GM18502 (cell line): Measurements from ENCODE around the gene HOXB7.

Experiments used
- ATAC-seq: cut with Tn5 transposase; IDR thresholded peaks from one replicate; pipeline ENCODE4 v1.9.1; 2021; ENCODE audit warnings: mild to moderate bottlenecking; ENCODE audit not compliant: unreplicated experiment, poor library complexity

Gene HOXB7

DNA sequence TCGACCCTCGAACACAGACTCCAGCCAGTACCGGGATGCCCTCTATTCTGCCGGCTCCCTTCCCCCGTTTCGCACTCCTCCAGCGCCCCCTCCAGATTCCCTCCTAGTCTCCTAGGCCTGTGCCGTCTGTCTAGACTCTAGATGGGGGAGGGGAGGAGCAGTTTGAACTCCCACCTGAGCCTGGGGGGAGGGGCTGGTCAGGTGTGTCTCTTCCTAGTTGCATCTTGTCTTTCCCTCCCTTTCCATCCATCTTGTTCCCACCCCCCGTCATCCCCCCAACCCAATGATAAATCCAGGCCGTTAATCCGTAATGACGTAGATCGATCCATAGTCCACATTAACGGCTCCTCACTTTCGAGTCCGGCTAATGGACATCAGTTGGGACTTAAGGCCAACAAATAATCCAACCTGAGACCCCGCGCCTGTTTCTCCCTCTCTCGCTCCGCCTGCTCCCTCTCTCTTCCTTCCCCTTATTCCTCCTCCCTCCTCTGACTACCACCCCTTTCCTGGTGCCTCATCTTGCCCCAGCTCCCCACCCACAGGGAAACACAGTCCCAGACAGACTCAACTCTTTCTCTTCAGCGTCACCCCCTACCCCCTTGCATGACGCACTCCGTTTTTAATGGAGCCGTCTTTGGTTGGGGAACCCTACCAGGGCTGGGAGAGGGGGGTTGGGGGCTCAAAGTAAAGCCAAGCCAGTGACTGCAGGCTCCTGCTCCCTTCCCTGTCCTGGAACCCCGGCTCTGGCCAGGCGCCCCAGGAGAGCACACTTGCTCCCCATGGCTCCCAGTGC lies 13.9 kb downstream of the HOXB7 start:
- ATAC-seq: no peak

DNA sequence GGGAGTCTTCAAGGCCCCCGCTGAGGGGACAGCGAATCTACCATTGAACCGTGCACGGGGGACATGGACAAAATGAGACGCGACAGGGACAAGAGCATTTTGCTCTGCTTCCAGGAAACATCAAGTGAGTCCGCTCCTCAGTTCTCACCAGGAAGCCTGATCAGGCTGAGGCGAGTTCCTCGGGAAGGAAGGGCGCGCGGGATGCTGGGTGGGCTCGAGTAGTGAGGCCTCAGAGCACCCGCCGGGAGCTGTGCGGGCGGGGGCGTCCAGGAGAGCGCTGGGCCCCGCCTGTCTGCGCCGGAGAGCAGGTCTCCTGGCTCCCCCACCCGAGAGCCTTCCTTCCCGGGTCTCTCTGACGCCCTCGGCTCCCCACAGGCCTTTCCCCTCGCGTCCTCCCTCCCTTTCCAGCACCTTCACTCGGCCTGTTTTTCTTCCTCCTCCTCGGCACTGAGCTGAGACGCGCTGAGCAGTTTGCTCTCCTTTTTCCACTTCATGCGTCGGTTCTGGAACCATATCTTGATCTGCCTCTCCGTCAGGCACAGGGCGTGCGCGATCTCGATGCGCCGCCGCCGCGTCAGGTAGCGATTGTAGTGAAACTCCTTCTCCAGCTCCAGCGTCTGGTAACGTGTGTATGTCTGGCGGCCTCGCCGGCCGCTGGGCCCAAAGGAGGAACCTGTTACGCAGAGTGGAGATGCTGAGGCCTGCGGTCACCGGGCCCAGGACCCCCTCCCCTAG lies 14.7 kb downstream of the HOXB7 start:
- ATAC-seq: no peak

DNA sequence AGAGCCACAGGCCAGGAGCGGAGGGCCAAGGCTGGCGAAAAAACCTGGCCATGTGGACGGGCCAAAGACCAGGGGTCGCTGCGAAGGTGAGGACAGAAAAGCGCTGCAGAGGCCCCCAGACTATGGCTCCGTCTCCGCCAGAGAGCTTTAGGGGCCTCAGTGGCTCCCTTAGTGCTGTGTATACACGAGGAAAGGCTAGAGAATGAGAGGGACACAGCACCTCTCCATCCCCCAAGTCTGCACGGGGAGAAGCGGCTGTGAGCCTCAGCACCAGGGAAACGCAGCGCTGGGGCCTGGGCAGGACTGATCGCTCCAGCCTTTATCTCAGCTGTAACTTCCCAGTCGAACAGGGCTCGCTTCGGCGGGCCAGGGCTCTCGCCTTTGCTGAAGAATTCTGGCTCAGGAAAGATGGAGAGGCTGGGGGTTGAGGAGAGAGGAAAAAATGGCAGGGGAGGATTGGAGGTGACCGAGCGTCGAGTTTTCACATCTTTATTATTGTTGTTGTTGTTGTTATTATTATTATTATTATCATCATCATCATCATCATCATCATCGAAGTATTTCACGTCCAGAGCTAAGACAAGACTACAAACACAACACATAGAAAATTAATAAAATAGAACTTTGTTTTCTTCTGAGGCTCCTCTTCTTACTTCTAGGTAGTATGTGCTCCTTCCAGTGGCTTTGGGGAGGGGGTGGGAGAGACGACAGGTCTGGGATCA lies 15.4 kb downstream of the HOXB7 start:
- ATAC-seq: no peak

DNA sequence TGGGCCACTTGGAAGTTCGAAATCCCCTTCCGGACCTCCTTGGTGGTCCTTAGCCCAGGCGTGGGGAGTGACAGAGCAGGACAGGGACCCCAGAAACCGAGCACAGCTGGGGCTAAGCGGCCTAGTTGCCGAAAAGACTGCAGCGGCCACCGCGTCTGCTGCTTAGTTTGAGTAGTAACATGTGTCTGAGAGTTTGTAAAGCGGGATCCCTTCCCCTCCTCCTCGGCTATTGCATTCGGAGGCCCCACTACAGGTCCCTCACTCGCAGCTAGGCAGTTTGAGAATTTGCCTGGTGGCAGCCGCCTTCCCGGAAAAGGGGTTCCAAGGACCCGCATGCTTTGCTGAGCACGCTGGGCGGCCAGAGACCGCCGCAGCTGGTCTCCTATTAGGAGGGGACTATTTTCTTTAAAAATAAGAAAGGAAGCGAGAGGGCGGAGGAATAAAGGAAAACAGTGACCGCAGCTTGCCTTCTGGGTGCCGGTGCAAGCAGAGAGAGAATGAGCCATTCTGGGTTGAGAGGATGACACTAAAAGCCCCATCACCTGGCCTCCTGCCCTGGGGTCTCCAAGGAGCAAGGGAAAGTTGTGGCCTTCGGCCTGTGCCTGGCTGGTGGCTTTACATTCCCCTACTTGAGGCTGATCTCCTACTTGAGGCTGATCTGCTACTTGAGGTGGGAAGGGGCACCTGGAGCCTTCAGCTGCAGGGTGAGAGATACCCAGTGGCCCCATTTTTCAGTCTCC lies 16.1 kb downstream of the HOXB7 start:
- ATAC-seq: no peak

DNA sequence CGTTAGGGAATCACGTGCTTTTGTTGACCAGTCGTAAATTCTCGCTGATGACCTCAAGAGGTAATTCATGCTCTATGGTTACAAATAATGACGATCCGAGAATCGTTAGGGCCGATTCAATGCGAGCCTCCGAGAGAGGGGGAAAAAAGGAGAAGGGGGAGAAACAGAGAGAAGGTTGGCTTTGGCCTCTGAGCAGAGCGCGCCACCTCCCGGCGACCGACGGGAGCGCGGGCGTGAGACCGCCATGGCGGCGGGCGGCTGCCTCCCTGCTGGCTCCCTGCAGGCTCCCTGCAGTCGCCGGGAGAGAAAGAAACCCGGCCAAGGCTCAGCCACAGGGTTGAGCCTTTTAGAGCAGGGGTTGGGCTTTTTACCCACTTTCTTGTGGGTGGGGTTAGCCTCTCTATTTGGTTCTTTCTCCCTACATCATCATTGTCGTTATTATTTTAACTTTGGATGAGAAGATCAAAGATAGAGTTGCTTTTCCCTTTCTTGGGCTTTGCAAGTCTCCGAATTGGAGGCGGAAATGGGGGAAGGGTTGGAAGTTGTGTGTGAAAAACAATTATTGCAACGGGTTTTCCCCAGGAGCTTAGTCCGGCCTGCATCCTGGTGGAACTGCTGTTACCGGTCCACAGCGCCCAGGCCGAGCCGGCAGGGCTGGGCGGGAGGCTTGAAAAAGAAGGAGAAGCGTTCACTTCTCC lies 16.8 kb downstream of the HOXB7 start:
- no peak for ATAC-seq

DNA sequence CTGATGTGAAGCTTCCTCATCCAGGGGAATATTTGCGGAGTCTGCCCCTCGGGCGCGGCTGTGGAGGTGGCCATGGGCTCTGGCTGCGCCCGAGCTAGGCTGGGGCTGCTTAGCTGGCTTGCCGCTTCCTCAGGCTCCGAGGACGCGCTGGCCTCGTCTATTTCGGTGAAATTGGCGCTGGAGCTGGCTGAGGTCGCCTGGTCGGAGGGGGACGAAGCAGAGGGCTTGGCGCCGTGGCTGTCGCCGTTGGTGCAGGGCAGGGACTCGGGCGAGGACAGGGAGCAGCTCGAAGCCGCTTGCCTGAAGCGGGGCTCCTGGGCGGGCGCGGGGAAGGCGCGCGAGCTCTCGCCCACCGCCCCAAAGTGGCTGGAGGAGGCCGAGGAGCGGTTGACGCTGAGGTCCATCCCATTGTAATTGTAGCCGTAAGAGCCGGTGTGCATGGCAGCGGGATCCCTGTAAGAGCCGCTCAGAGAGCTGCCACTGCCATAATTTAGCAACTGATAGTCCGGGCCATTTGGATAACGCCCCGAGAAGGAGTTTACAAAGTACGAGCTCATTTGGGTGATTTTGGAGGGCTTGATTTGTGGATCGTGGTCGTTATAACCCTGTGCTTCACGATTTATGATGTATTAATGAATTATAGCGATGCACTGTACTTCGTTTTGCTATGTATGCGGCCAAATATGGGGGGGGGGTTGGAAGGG lies 17.5 kb downstream of the HOXB7 start, which contains the start of gene HOXB5:
TSS of gene HOXB5 (minus strand) at position 654 of the 704 bp plus-strand sequence. CDS start at position 557, 97 bp downstream.
- no peak for ATAC-seq

DNA sequence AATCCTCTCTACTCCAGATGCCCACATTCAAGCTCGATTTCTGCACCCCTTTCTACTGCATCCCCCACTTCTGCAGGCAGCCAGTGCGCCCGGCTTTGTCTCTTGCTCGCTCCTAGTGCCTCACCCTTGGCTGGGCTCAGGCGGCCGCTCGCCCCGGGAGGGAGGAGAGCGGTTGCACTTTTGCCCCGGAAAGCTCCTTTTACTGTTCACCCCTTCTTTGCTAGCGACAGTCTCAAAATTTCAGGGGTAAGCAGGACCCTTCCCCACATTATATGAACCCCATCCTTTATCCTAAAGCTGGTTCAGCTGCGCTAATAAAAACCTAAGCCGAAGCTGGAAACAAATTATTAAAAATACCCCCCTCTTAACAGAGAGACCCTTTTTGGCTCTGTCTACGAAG lies 18.2 kb downstream of the HOXB7 start:
- ATAC-seq: no peak

DNA sequence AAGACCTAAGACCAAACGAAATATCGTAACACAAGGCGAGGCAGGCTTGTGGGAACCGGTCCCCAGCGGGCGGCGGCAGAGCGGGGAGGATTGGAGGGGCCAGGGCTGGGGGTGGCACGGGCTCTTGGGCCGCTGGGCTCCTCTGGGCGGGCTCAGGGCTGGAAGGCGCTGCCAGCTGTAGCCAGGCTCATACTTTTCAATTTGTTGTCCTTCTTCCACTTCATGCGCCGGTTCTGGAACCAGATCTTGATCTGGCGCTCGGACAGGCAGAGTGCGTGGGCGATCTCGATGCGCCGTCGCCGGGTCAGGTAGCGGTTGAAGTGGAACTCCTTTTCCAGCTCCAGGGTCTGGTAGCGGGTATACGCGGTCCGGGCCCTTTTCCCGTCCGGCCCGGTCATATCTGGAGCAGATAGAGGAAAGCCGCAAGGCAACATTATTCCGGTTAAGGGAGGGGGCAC lies 18.7 kb downstream of the HOXB7 start:
- no peak for ATAC-seq

DNA sequence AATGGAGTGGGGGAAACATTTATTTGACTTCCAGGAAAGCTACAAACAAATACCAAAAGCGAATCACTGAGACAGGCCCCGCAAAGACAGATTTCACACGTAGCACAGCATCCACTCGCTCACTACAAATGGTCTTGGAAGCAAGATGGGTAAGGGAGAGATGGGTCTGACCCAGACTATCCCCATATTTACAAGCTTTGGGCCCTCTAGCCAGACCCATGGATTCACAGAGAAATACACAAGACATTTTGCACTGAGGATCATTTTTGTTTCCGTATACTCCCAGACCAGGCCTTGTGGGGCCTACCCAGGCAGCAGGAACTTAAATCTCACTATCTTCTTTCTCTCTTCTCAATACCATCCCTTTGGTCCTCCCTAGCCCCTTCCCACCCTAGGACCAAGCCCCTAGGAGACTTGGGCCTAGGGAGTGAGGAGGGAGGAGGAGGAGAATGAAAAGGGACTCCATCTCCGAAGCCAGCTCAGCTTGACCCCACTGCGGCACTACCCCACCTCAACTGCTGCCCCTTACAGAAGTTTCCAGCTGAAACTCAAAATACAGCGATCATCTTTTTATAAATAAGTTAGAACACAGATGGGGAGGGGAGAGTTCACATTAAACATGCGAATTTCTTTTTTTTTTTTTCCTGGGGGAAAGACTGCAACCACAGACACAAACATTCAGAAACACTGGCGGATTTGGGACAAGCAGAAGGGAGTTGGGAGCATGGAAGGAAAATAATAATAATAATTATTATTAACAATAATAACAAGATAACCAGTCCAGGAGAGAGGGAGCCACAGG lies 19.4 kb downstream of the HOXB7 start:
- ATAC-seq: no peak

DNA sequence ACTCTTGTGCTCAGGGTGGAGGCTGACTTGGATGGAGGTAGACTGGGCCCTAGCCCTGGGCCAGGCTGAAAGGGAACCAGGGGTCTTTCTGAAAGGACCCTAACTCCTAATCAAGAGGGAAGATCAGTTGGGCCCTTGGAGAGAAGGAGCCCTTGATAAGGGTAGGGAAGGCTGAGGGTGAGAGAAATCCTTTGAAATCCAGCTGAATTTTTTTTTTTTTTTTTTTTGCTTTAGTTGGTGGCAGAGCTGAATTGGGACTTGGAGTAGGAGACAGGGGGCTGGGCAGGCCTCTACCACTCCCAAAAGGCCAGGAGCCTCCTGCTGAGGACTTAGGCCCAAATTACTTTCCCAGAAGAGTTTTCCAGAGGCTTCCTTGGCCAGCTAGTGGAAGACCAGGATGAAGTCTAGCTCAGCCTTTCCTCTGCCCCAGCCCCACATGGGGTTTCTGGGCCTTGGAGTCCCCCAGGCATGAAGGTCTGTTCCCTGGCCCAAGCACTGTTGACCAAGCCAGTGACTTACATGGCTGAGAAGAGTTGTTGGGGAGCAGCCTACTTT lies 20.1 kb downstream of the HOXB7 start:
- ATAC-seq: no peak

DNA sequence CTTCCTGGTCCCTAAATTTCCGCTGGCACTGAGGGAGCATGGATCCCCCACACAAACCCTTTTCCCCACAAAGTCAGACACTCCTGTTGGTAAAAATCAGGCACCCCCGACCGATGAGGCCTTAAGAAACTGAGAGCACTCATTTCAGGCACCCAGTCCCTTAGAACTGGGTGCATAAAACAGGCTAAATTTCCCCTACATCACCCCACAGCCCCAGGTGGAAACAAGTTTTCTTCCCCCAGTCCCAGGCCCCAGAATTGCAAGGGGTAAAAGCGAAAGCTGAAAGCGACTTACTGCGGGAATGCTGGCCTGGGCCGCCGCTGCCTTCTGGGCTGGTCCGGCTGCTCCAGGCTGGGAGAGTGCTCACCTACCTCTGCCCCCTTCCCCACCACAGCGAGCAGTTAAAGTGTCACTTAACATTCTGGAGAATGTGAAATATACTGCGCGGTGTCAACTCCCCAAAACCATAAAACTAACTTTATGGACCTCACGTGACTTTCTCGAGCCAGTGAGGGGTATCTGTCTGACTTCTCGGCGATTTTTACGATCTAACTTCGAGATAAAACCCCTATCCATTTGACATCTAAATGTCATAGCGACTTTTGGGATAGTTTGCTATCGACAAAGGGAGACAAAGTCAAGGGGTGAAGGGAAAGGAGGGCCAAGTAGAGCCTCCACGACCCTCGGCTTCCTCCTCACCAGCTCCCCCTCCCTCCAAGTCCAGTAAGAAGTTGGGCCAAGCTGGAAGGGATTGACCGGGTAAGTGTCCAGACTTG lies 20.8 kb downstream of the HOXB7 start, which contains the start of gene HOXB3:
TSS of gene HOXB3 (minus strand) at position 411 of the 776 bp plus-strand sequence. CDS start 37,767 bp downstream, outside the sequence.
- ATAC-seq: no peak

DNA sequence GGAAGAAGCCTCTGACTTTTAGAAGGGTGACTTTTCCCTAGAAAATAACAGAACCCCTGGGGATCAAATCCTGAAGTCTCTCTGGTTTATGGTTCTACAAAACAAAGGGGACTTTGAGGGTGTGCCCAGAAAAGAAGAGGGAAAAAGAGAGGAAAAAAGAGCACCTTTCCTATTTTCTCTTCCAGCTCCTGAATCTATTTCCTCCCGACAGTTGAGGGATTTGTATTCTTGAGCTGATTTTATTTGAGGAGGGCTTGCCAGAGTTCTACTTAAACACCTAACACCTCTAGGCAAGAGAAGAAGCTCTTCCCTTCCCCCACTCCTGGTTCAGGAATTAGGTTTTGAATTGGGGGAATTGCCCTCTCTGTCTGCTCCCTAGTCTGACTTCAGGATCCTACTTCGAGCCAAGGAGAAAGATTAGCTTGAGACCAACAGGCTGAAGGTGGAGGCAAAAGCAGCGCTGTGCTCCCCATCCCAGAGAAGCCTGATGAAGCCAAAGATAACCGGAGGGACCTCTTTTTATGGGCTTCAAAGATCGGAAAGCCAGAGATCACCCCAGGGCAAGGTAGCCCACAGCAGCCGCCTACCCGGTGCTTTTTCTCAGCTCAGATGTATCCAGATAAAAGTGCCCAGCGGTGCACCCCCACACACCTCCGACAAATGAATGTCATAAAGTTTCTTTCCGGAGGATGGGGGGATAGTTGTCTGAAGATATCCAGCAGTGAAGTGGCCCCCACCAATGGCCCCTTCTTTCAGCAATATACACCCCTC lies 21.6 kb downstream of the HOXB7 start:
- ATAC-seq: no peak

DNA sequence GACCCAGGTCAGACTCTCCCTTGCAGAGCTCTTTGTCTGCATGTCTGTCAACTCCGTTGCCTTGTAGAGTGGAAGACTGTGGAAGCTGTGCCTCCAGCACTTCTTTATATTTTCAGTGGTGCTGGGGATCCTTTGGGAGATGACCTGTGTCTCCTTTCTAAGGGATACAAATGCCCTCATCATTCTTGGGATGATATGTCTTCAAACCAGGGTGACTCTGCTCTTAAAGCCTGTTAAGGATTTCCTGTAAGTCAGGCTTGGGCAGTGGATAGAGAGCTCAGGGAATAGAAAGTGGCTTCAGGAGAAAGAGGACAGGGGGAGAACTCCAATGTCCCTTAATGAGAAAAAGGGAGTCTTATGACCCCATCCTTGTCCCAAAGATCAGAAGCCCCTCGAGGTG lies 22.3 kb downstream of the HOXB7 start:
- ATAC-seq: no peak

DNA sequence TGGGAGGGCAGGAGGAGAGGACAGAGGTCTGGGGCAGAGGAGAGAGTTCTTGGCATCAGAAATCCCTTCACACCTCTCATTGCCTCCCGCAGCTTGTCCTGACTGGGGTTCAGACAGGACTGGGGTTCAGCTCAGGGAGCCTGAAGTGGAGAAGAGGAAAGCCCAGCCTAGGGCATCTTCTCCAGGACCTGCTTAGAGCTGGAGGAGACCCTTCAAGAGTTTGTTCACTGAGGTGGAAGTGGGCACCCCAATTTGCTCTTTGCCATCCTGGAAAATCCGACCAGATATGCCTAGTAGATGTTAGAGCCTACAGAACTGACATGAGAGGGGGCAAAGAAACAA lies 22.8 kb downstream of the HOXB7 start:
- no peak for ATAC-seq

DNA sequence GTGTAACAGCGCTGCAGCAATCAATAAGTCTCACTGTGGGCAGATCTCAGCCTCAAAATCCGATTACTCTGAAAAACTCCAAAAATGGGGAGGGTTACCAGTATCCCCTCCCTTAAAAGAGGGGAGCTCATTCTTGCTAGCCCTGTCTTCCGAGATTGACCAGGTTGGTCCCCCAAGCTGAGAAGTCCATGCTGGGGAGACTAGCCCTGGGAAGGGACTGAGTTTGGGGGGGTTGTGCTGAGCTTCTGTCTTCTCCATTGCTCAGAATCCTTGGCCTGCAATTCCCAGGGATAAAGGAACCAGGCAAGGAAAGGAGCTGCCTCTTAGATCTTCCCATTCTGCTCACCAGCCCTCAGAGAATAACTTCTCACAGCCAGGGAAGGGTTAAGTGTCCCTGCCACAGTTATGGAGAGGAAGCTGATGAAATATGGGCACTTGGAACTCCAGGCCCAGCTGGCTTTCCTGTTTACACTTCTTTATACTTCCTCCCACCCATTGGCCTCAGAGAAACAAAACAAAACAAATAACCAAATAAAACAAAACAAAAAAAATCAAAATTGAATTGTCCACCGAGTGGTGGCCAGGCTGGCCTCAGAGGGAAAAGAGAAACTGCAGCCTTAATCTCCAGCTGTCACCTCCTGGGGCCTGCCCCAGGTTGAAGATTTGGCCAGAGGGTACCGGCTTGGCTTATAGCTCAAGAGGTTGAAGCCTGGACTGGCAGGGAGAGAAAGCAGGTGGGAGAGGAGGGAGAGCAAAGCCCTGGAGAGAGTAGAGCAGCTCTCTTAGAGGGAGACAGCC lies 23.3 kb downstream of the HOXB7 start:
- no peak for ATAC-seq
